Lower lobe of right lung (tissue), 2 donors: Measurements from ENCODE around the gene KCNAB3. TPM values are rescaled to one million over a fixed set of nuclear protein-coding genes. Genes with fewer than 3 reads are reported as not detected.

Experiments used
- ATAC-seq, 2 donors: fragments of 200-7000 bp; cut with Tn5 transposase; one replicate each; pipeline ENCODE4 v1.9.1; 2020 to 2022; ENCODE audit warnings: mild to moderate bottlenecking in 2 of 2, moderate library complexity in 2 of 2
- DNase-seq: peaks from one replicate; pipeline ENCODE4 v3.0.0-alpha.2; 2020
- H3K27ac ChIP-seq: fragments of 200-600 bp; one replicate; pipeline ENCODE4 v1.8.0; 2022
- H3K27me3 ChIP-seq: fragments of 200-600 bp; one replicate; pipeline ENCODE4 v1.8.0; 2022; ENCODE audit warnings: low read depth
- H3K36me3 ChIP-seq: fragments of 200-600 bp; one replicate; pipeline ENCODE4 v1.8.0; 2022; ENCODE audit warnings: mild to moderate bottlenecking
- H3K4me1 ChIP-seq: fragments of 200-600 bp; one replicate; pipeline ENCODE4 v1.8.0; 2022
- H3K4me3 ChIP-seq: fragments of 200-600 bp; one replicate; pipeline ENCODE4 v1.8.0; 2022; ENCODE audit warnings: mild to moderate bottlenecking
- H3K9me3 ChIP-seq: fragments of 200-600 bp; one replicate; pipeline ENCODE4 v1.8.0; 2022
- intact Hi-C: fragments of 100-400 bp; cut with DNase I; formaldehyde crosslinking; loops from one replicate; pipeline ENCODE4 v1.11.0; 2022
- total RNA-seq: library from RNA; stranded (reverse); fragmentation: NEBNext Ultra II Directional; extraction: Animal tissue kit (Norgen Biotek cat#: 25700); gene quantifications from one replicate; pipeline ENCODE4 v1.2.1, GENCODE V29; 2021
- TF ChIP-seq, protein P1 (sequence below): fragments of 200-600 bp; IDR thresholded peaks from one replicate; pipeline ENCODE4 v1.8.0; 2022; ENCODE audit warnings: antibody characterized with exemption, mild to moderate bottlenecking
- donor health status: DM: no; HTN: yes; CAD: no; lungs with severe emphysema.

The KCNAB3 gene
- total RNA-seq, 1 donor from 2014 or later = 5.2 TPM

DNA sequence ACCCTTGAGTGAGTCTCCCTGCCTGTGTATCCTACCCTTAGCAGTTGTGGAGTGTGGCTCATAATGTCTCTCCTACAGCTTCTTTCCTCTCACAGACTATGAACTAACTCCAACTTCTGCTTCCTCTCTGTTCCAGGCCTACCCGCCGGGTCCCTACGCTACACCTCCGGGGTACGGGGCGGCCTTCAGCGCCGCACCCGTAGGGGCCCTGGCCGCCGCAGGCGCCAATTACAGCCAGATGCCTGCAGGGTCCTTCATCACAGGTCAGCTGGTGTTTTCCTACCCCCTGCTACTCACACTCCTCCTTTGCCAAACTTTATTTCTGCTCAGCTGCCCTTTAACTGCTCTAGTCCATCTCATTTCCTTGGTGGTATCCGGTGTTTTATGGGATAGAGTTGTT is 18.9 kb downstream of the KCNAB3 start:
- peaks cover 67% of the 10 kb centered on the region for H3K36me3 ChIP-seq
- DNase-seq (no peak), ATAC-seq (no peak)
- TF ChIP-seq, protein P1, sequence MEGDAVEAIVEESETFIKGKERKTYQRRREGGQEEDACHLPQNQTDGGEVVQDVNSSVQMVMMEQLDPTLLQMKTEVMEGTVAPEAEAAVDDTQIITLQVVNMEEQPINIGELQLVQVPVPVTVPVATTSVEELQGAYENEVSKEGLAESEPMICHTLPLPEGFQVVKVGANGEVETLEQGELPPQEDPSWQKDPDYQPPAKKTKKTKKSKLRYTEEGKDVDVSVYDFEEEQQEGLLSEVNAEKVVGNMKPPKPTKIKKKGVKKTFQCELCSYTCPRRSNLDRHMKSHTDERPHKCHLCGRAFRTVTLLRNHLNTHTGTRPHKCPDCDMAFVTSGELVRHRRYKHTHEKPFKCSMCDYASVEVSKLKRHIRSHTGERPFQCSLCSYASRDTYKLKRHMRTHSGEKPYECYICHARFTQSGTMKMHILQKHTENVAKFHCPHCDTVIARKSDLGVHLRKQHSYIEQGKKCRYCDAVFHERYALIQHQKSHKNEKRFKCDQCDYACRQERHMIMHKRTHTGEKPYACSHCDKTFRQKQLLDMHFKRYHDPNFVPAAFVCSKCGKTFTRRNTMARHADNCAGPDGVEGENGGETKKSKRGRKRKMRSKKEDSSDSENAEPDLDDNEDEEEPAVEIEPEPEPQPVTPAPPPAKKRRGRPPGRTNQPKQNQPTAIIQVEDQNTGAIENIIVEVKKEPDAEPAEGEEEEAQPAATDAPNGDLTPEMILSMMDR = no peak
- H3K4me3 ChIP-seq = no peak overlapping the region
- intact Hi-C loops = no loop called here
- H3K27me3 ChIP-seq = no peaks in the 10 kb centered on the region
- H3K27ac ChIP-seq = no peak overlapping the region
- H3K4me1 ChIP-seq = peaks cover 21% of the 10 kb centered on the region
- H3K9me3 ChIP-seq = no peaks in the 10 kb centered on the region

DNA sequence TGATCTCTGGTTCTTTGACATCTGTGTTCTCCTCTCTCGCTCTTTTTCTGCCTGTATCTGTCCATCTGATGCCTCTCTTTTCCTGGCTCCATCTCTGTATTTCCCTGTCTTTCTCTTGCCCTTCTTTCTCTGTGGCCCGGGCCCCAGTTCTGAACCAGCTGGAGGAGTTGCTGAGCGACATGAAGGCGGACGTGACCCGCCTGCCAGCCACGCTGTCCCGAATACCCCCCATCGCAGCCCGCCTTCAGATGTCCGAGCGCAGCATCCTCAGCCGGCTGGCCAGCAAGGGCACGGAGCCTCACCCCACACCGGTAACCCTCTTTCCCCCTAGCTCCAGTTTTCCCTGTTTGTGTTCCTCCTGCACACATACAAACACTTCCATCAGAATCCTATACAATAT is 19.4 kb downstream of the KCNAB3 start:
- H3K27me3 ChIP-seq = no peaks in the 10 kb centered on the region
- ATAC-seq (no peak), DNase-seq (no peak)
- H3K27ac ChIP-seq = no peak overlapping the region
- H3K36me3 ChIP-seq = peaks cover 71% of the 10 kb centered on the region
- TF ChIP-seq, protein P1 = no peak
- intact Hi-C loops = no loop called here
- no peak overlapping the region for H3K4me3 ChIP-seq
- H3K4me1 ChIP-seq = peaks cover 18% of the 10 kb centered on the region
- no peaks in the 10 kb centered on the region for H3K9me3 ChIP-seq

DNA sequence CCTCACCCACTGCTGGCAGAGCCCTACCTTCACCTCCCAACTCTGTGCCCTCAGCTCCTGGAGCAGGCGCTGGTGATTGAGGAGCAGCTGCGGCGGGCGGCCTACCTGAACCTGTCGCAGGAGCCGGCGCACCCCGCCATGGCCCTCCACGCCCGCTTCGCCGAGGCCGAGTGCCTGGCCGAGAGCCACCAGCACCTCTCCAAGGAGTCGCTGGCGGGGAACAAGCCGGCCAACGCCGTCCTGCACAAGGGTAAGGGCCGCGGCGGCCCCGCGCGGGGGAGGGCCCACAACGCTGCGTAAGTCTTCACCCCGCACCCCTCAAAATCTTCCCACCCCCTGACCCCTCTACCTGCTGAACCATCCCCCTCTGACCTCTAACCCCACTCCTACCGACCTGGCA is 20.6 kb downstream of the KCNAB3 start:
- Histone ChIP-seq H3K27ac (no peak overlapping the region), H3K4me3 (no peak overlapping the region), H3K27me3 (no peaks in the 10 kb centered on the region), H3K9me3 (no peaks in the 10 kb centered on the region), H3K4me1 (peaks cover 6% of the 10 kb centered on the region), H3K36me3 (peaks cover 83% of the 10 kb centered on the region)
- TF ChIP-seq, protein P1 = no peak
- intact Hi-C loops = no loop called here
- no peak for ATAC-seq
- DNase-seq = no peak

DNA sequence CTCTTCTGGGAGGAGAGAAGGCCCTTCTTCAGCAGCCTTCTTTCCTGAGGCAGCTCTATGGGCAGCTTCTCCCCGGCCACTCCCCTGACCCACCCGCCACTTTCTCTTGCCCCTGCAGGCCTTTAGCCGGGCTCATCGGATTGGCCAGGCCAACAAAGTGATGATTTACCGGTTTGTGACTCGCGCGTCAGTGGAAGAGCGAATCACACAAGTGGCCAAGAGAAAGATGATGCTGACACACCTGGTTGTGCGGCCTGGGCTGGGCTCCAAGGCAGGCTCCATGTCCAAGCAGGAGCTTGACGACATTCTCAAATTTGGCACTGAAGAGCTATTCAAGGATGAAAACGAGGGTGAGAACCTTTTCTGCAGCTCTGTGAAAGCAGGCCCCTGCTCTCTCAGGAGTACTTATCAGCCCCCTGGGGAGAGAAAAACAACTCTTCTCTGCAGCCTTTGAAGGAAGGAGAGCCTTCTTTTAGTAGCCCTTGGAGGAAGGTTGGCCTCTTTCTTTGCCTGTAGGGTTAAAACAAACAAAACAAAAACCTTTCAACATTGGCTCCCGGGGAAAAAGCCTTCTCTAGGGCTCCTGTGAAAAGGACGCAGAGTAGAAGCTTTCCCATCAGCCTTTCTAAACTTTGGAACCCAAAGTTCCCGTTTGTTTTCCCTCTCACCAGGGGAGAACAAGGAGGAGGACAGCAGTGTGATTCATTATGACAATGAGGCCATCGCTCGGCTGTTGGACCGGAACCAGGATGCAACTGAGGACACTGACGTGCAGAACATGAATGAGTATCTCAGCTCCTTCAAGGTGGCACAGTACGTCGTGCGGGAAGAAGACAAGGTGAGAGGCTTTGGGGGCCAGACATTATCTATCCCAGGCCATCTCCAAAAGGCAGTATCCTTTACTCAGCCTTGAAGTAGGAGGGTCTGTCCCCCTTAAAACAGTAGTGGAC is 26.2 kb downstream of the KCNAB3 start:
- no peaks in the 10 kb centered on the region for H3K9me3 ChIP-seq
- no peak for DNase-seq
- H3K4me1 ChIP-seq = no peaks in the 10 kb centered on the region
- no peaks in the 10 kb centered on the region for H3K27me3 ChIP-seq
- peaks cover 100% of the 10 kb centered on the region for H3K36me3 ChIP-seq
- no peak overlapping the region for H3K4me3 ChIP-seq
- intact Hi-C loops = no loop called here
- no peak overlapping the region for H3K27ac ChIP-seq
- TF ChIP-seq, protein P1 = no peak
- ATAC-seq = no peak

DNA sequence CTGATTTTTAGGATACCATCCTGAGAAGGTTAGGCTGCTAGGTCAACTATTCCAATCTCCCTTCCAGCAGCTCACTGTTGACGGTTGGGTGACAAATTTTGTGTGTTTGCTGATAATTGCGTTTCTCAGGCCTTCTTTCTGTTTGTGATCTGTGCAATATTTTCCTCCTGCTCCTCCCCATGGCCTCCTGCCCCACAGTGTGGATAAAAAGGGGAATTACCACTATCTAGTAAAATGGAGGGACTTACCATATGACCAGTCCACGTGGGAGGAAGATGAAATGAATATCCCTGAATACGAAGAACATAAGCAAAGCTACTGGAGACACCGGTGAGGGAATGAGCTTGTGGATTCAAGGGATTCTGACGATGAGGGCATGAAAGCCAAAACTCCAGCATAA is 31.9 kb downstream of the KCNAB3 start:
- H3K9me3 ChIP-seq = no peaks in the 10 kb centered on the region
- DNase-seq (no peak), ATAC-seq (peak; percentile 57 to 80)
- H3K36me3 ChIP-seq = peaks cover 97% of the 10 kb centered on the region
- no peak overlapping the region for H3K27ac ChIP-seq
- no peaks in the 10 kb centered on the region for H3K4me1 ChIP-seq
- intact Hi-C loops = no loop called here
- no peak overlapping the region for H3K4me3 ChIP-seq
- TF ChIP-seq, protein P1 = peak; percentile 41
- H3K27me3 ChIP-seq = no peaks in the 10 kb centered on the region
